HG03342 (cell line): Measurements from ENCODE around the gene HMBS.
"Not testable (repeated sequence)": the region's sequence is repeated elsewhere in the genome, so short reads cannot be mapped to it uniquely, and the experiment has no call there.

Source experiments
- ATAC-seq: cut with Tn5 transposase; IDR thresholded peaks from one replicate; pipeline ENCODE4 v1.9.1; 2021; ENCODE audit warnings: mild to moderate bottlenecking, moderate library complexity; ENCODE audit not compliant: unreplicated experiment

The HMBS gene

GRCh38 chr11:119100994-119101758 is 16.5 kb downstream of the HMBS start:
- peak; percentile 20 for ATAC-seq

GRCh38 chr11:119101759-119102423 is 17.2 kb downstream of the HMBS start, which contains the start of gene DPAGT1:
Gene DPAGT1, minus strand, starts transcription at chr11:119101853. Its CDS starts 198 bp downstream, at chr11:119101655.
- peak; percentile 74 for ATAC-seq

- ATAC-seq, result not testable (repeated sequence)
Measured at GRCh38 chr11:119103161-119103664, 18.5 kb downstream of the HMBS start.

- no peak for ATAC-seq
Measured at GRCh38 chr11:119103793-119104192, 19.1 kb downstream of the HMBS start.

- ATAC-seq, result peak; percentile 69
Measured at GRCh38 chr11:119106564-119107537, 22.2 kb downstream of the HMBS start, which contains the start of gene C2CD2L. Gene C2CD2L, plus strand, starts transcription at chr11:119107344. Its CDS starts 398 bp downstream, at chr11:119107742.

- ATAC-seq, result peak; percentile 17
Measured at GRCh38 chr11:119107538-119108145, 23.0 kb downstream of the HMBS start.

- ATAC-seq, result no peak
Measured at GRCh38 chr11:119108146-119108856, 23.6 kb downstream of the HMBS start.

- ATAC-seq, result no peak
Measured at GRCh38 chr11:119108857-119109221, 24.2 kb downstream of the HMBS start.

- no peak for ATAC-seq
Measured at GRCh38 chr11:119109843-119110242, 25.2 kb downstream of the HMBS start.

- ATAC-seq, result no peak
Measured at GRCh38 chr11:119110439-119110838, 25.8 kb downstream of the HMBS start.

- ATAC-seq, result no peak
Measured at GRCh38 chr11:119111361-119111925, 26.8 kb downstream of the HMBS start.

- no peak for ATAC-seq
Measured at GRCh38 chr11:119112314-119113020, 27.8 kb downstream of the HMBS start.

- ATAC-seq, result no peak
Measured at GRCh38 chr11:119113716-119114115, 29.0 kb downstream of the HMBS start.

- no peak for ATAC-seq
Measured at GRCh38 chr11:119114351-119114750, 29.7 kb downstream of the HMBS start.

- ATAC-seq, result no peak
Measured at GRCh38 chr11:119115484-119116234, 31.0 kb downstream of the HMBS start.

- ATAC-seq, result no peak
Measured at GRCh38 chr11:119116235-119116594, 31.5 kb downstream of the HMBS start.

GRCh38 chr11:119116601-119117000 is 31.9 kb downstream of the HMBS start:
- ATAC-seq, result no peak
